DOHH2 (cell line): ENCODE data around the gene RNF224.

Experiments used
- H3F3A ChIP-seq: fragments of 200-600 bp; sonication (generic), shearing (Covaris generic); 2 replicates; pipeline ENCODE4 v1.6.0; 2016; ENCODE audit warnings: antibody characterized with exemption, mild to moderate bottlenecking; ENCODE audit not compliant: control insufficient read depth, insufficient read depth
- H3K27ac ChIP-seq: fragments of 200-600 bp; sonication (generic); 2 replicates; pipeline ENCODE4 v1.5.1; 2014; ENCODE audit warnings: low read depth, mild to moderate bottlenecking, low read length, moderate library complexity
- H3K27me3 ChIP-seq: fragments of 200-600 bp; sonication (generic); 2 replicates; pipeline ENCODE4 v1.6.1; 2014; ENCODE audit warnings: mild to moderate bottlenecking, low read length, mixed read lengths; ENCODE audit not compliant: control insufficient read depth
- H3K36me3 ChIP-seq: fragments of 200-600 bp; sonication (generic); 2 replicates; pipeline ENCODE4 v1.6.1; 2014; ENCODE audit warnings: mild to moderate bottlenecking, low read length, moderate library complexity, mixed read lengths; ENCODE audit not compliant: control insufficient read depth
- H3K4me1 ChIP-seq: fragments of 200-600 bp; sonication (generic); 2 replicates; pipeline ENCODE4 v1.6.1; 2014; ENCODE audit warnings: mild to moderate bottlenecking, low read length, mixed read lengths; ENCODE audit not compliant: control insufficient read depth
- H3K4me2 ChIP-seq: fragments of 200-600 bp; sonication (generic); 2 replicates; pipeline ENCODE4 v1.6.0; 2014; ENCODE audit warnings: mild to moderate bottlenecking, low read length, moderate library complexity
- H3K4me3 ChIP-seq: fragments of 200-600 bp; sonication (generic); 2 replicates; pipeline ENCODE4 v1.5.1; 2014; ENCODE audit warnings: mild to moderate bottlenecking, low read length, mixed read lengths
- H3K79me2 ChIP-seq: fragments of 200-600 bp; sonication (generic); 2 replicates; pipeline ENCODE4 v1.6.1; 2014; ENCODE audit warnings: mild to moderate bottlenecking, low read length, mixed read lengths; ENCODE audit not compliant: control insufficient read depth
- H3K9me2 ChIP-seq: fragments of 200-600 bp; sonication (generic); replicated peaks from 2 replicates; pipeline ENCODE4 v1.6.1; 2014; ENCODE audit warnings: mild to moderate bottlenecking, low read length, mixed read lengths; ENCODE audit not compliant: control insufficient read depth
- H3K9me3 ChIP-seq: fragments of 200-600 bp; sonication (generic); 2 replicates; pipeline ENCODE4 v1.6.1; 2014; ENCODE audit warnings: antibody characterized with exemption, low read length, mixed read lengths; ENCODE audit not compliant: control insufficient read depth, insufficient read depth
- H4K20me1 ChIP-seq: fragments of 200-600 bp; sonication (generic); 2 replicates; pipeline ENCODE4 v1.6.0; 2014; ENCODE audit warnings: low read depth, mild to moderate bottlenecking, antibody characterized with exemption, low read length, moderate library complexity; ENCODE audit not compliant: control insufficient read depth, insufficient read depth
- EZH2phosphoT487 ChIP-seq: fragments of 200-600 bp; sonication (generic); IDR thresholded peaks from 2 replicates; pipeline ENCODE4 v1.6.1; 2017; ENCODE audit warnings: borderline replicate concordance, mild to moderate bottlenecking, antibody characterized with exemption, low read length, moderate library complexity, mixed read lengths
- TF ChIP-seq, protein P1 (sequence below): fragments of 200-600 bp; sonication (generic); IDR thresholded peaks from one replicate; pipeline ENCODE4 v1.5.1; 2014; ENCODE audit warnings: antibody characterized with exemption, mild to moderate bottlenecking, low read depth, low read length; ENCODE audit not compliant: poor library complexity, severe bottlenecking

Gene RNF224

GRCh38 chr9:137191691-137192447 lies 35.4 kb upstream of the RNF224 start:
- Histone ChIP-seq H3K9me3 (no peaks in the 10 kb centered on the region), H3K27me3 (no peaks in the 10 kb centered on the region), H3K9me2 (no peaks in the 10 kb centered on the region), H3K79me2 (peaks cover 39% of the 10 kb centered on the region), H3F3A (no peaks in the 10 kb centered on the region), H4K20me1 (no peaks in the 10 kb centered on the region), H3K4me3 (no peak overlapping the region), H3K27ac (no peak overlapping the region), H3K4me2 (no peak overlapping the region), H3K4me1 (peaks cover 23% of the 10 kb centered on the region), H3K36me3 (peaks cover 39% of the 10 kb centered on the region)
- TF ChIP-seq, protein P1, sequence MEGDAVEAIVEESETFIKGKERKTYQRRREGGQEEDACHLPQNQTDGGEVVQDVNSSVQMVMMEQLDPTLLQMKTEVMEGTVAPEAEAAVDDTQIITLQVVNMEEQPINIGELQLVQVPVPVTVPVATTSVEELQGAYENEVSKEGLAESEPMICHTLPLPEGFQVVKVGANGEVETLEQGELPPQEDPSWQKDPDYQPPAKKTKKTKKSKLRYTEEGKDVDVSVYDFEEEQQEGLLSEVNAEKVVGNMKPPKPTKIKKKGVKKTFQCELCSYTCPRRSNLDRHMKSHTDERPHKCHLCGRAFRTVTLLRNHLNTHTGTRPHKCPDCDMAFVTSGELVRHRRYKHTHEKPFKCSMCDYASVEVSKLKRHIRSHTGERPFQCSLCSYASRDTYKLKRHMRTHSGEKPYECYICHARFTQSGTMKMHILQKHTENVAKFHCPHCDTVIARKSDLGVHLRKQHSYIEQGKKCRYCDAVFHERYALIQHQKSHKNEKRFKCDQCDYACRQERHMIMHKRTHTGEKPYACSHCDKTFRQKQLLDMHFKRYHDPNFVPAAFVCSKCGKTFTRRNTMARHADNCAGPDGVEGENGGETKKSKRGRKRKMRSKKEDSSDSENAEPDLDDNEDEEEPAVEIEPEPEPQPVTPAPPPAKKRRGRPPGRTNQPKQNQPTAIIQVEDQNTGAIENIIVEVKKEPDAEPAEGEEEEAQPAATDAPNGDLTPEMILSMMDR: no peak
- TF ChIP-seq EZH2phosphoT487: no peak

DNA sequence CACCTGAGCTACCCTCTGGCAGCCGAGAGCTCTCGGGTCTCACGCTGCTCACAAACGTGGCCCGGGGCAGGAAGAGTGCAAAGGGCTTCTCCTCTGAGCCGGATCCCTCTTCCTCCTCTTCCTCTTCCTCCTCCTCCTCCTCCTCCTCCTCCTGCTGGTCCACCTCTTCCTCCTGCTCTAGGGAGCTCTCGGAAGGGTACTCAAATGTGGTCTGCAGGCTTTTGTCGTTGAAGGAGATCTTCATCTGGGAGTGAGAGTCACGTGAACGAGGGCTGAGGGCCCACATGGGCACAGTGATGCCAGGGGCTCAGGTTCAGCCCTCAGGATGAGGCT lies 34.9 kb upstream of the RNF224 start:
- Histone ChIP-seq H3K27me3 (no peaks in the 10 kb centered on the region), H3K9me3 (no peaks in the 10 kb centered on the region), H3K27ac (no peak overlapping the region), H3K4me1 (peaks cover 17% of the 10 kb centered on the region), H4K20me1 (no peaks in the 10 kb centered on the region), H3K4me2 (no peak overlapping the region), H3K4me3 (no peak overlapping the region), H3K79me2 (peaks cover 33% of the 10 kb centered on the region), H3K9me2 (no peaks in the 10 kb centered on the region), H3K36me3 (peaks cover 35% of the 10 kb centered on the region), H3F3A (no peaks in the 10 kb centered on the region)
- TF ChIP-seq, protein P1: no peak
- TF ChIP-seq EZH2phosphoT487: no peak

DNA sequence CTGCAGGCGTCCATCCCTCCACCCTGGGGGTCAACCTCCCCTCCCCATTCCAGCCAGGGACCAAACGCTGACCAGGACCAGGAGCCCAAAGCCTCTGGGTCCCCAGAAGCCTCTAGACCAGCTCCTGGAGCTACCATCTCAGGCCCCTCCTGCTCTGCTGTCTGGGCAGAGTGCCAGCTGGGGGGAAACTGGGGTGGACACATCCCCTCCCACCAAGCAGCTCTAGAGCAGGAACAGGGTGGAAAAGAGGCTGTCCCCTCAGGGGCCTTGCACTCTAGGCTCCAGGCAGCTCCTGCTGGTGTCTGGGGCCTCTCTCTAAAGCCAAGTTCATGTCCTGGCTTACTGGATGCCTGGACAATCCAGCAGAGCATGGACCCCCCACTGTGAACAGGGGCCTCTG lies 34.4 kb upstream of the RNF224 start:
- H3K36me3 ChIP-seq: peaks cover 34% of the 10 kb centered on the region
- no peaks in the 10 kb centered on the region for H3K9me2 ChIP-seq
- no peak overlapping the region for H3K27ac ChIP-seq
- H3K4me3 ChIP-seq: no peak overlapping the region
- H4K20me1 ChIP-seq: peaks cover 3% of the 10 kb centered on the region; the same call in 1 of the 2 replicates
- H3K4me2 ChIP-seq: no peak overlapping the region
- no peaks in the 10 kb centered on the region for H3K27me3 ChIP-seq
- peaks cover 16% of the 10 kb centered on the region for H3K4me1 ChIP-seq
- no peaks in the 10 kb centered on the region for H3F3A ChIP-seq
- no peak for TF ChIP-seq EZH2phosphoT487
- TF ChIP-seq, protein P1: no peak
- H3K79me2 ChIP-seq: peaks cover 33% of the 10 kb centered on the region
- H3K9me3 ChIP-seq: no peaks in the 10 kb centered on the region
